ENCODE measurements around the gene RALGAPB.
"Not testable (repeated sequence)": the region's sequence is repeated elsewhere in the genome, so short reads cannot be mapped to it uniquely, and the experiment has no call there.

RALGAPB gene

DNA sequence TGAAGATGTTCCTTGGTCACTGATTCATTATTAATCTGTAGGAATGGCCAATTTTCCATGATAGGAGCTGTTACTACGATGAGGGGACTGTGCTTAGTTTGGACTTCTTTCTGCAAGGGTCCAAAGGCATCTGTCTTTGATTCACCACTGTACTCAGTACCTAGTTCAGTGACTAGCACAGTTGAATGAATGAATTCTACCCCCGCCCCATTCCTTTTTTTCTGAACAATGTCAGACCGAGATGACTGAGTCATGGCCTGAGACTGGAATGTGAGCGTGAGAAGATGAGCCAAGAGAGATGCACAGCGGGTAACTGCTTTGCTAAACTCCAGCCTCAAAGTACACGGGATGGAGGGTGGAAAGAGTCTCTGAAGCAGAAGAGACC, 37.1 kb upstream of the RALGAPB start:
- H3K4me3 ChIP-seq (ENCODE audit: low read depth, low read length): peak overlapping the region; percentile 93

DNA sequence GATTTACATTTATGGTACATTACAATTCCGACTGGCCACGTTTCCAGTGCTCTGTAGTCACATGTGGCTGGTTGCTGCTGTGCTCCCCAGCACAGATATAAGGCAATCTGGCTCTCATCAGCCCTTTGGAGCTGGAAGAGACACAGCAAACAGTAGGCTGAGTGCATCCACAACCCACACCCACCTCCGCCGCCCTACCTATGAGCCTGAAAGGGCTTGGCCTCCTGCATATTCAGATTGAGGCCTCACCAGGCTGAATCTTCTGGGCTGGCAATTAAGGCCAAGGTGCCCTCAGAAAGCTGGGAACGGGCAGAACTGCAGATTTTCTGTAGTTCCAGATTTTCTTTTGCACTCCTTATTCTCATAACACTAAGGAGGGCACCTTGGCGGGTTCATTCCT, 34.8 kb upstream of the RALGAPB start:
- no peak overlapping the region for H3K4me3 ChIP-seq (ENCODE audit: low read depth, low read length)
- no peak for DNase-seq (ENCODE audit: low read depth)
- TF ChIP-seq, protein P1, sequence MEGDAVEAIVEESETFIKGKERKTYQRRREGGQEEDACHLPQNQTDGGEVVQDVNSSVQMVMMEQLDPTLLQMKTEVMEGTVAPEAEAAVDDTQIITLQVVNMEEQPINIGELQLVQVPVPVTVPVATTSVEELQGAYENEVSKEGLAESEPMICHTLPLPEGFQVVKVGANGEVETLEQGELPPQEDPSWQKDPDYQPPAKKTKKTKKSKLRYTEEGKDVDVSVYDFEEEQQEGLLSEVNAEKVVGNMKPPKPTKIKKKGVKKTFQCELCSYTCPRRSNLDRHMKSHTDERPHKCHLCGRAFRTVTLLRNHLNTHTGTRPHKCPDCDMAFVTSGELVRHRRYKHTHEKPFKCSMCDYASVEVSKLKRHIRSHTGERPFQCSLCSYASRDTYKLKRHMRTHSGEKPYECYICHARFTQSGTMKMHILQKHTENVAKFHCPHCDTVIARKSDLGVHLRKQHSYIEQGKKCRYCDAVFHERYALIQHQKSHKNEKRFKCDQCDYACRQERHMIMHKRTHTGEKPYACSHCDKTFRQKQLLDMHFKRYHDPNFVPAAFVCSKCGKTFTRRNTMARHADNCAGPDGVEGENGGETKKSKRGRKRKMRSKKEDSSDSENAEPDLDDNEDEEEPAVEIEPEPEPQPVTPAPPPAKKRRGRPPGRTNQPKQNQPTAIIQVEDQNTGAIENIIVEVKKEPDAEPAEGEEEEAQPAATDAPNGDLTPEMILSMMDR (conservative IDR thresholded peaks at IDR 0.05; ENCODE audit: low read depth, low read length): no peak

More for the DNA sequence above, 37.1 kb upstream of the RALGAPB start:
- TF ChIP-seq, protein P1 (conservative IDR thresholded peaks at IDR 0.05; ENCODE audit: low read depth, low read length): no peak
- peak; percentile 96 for DNase-seq (ENCODE audit: low read depth)

DNA sequence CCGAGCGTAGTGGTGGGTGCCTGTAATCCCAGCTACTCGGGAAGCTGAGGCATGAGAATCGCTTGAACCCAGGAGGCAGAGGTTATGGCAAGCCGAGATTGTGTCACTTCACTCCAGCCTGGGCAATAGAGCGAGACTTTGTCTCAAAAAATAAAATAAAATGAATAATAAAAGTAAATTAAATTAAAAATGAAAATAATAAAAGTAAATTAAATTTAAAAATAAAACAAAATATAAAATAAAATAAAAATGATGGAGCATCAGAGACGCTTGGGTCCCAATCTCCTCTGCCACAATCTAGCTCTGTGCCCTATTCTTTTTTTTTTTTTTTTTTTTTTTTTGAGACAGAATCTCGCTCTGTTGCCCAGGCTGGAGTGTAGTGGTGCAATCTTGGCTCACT, 31.5 kb upstream of the RALGAPB start:
- DNase-seq (ENCODE audit: low read depth); H3K4me3 ChIP-seq (ENCODE audit: low read depth, low read length): not testable (repeated sequence)

DNA sequence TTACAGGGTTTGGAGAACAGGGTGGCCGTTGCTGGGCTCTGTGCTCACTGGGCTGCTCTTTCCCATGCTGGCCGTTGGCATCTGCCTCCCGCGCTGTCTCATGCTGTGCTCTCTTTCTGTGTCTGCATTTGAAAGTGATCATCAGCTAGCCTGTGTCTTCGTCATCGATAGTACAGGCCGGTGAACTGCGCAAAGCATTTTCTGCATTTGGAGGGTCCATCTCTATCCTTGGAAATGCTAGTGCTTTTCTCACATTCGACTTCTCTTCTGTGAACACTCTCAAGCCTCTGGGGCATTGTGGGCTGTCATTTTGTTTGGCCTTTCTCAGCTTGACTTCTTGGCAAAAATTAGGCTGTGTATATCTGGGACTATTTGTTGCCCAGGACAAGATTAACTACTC, 30.7 kb upstream of the RALGAPB start:
- H3K4me3 ChIP-seq (ENCODE audit: low read depth, low read length): no peak overlapping the region
- TF ChIP-seq, protein P1 (conservative IDR thresholded peaks at IDR 0.05; ENCODE audit: low read depth, low read length): no peak
- peak; percentile 36 for DNase-seq (ENCODE audit: low read depth)

DNA sequence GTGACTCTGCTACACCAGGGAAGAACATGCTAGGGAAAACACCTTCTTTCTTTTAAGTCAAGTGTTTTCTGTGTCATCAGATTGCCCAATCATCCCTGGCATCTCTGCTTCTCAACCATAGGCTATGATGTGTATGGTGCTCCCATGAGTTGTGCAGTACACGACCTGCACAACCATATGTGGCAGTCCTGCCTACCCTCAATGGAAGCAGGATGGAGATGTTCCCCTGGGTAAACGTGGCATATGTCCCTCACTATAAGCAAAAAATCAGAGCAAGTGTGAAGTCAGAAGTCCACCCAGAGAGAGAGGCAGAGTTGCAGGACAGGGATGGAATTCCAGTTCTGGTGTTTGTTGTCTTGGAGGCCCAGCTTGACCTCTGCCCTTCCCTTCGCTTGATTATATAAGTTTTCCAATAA, 27.3 kb upstream of the RALGAPB start:
- TF ChIP-seq, protein P1 (conservative IDR thresholded peaks at IDR 0.05; ENCODE audit: low read depth, low read length): no peak

DNA sequence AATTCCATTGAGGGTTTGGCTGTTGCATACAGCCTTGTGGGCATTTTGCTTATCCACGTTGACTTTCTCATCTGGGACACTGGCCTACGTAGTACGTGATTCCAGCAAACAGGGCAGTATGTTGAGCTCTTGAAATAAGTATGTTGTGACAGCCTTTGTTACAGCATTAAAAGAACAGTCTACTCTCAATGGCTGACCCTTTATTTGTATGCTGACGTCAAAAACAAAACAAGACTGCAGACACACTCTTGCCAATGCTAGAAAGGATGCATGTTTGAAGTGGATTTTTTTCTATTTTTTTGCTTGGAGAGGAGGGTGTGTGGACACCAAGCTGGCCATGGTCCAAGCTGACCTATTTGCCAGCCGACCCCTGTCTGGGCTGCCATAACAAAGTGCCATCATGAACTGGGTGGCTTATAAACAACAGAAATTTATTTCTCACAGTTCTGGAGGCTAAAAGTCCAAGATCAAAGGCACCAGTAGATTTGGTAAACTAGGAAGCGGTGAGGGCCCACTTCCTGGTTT, 26.7 kb upstream of the RALGAPB start:
- H3K4me3 ChIP-seq (ENCODE audit: low read depth, low read length): no peak overlapping the region
- DNase-seq (ENCODE audit: low read depth): no peak
- TF ChIP-seq, protein P1 (conservative IDR thresholded peaks at IDR 0.05; ENCODE audit: low read depth, low read length): no peak

More for the DNA sequence above, 27.3 kb upstream of the RALGAPB start:
- no peak for DNase-seq (ENCODE audit: low read depth)
- H3K4me3 ChIP-seq (ENCODE audit: low read depth, low read length): no peak overlapping the region

DNA sequence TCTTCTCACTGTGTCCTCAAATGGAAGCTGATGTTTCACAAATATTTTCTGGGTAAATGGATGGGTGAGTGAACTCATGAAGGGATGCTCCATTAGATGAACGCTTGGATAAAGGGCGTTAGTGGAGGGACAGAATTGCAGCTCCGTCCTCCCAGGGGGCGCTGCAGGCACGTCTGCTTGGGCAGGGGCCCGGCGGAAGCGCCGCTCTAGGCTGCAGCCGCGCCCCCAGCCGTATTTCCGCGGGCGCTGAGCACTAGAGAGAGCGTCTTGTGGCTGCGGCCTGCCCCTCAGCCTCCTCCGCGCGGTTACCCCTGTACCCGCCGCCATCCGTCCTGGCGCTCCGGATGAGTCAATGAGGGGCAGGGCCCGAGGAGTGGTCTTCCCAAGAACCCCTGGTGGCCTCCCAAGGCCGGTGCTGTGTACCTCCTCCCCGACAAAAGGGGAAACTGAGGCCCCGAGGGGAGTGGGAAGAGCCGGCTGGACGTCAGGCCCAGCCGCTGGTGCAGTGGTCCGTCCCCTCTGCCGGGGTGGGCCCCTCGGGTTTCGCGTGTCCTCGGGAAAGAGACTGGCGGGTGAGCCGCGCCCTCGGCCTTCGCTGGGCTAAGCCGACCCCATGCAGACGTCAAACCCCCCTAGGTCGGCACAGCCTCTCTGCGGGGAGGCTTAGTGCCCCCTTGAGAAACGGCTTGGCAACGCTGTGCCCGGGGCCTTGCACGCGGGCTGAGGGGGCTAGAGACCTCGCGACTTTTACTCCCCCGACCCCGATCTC, 26.0 kb upstream of the RALGAPB start:
- H3K4me3 ChIP-seq (ENCODE audit: low read depth, low read length): peak overlapping the region; percentile 95
- DNase-seq (ENCODE audit: low read depth): peak; percentile 97
- TF ChIP-seq, protein P1 (conservative IDR thresholded peaks at IDR 0.05; ENCODE audit: low read depth, low read length): peak; percentile 90
